ENCODE measurements around the gene UBTF. TPM values are rescaled to one million over a fixed set of nuclear protein-coding genes. Genes with fewer than 3 reads are reported as not detected.

Gene UBTF
- total and polyA plus RNA-seq, 2 of the 4 experiments (the other 2 are of a cell fraction), result 29.7 to 42.1 TPM

DNA sequence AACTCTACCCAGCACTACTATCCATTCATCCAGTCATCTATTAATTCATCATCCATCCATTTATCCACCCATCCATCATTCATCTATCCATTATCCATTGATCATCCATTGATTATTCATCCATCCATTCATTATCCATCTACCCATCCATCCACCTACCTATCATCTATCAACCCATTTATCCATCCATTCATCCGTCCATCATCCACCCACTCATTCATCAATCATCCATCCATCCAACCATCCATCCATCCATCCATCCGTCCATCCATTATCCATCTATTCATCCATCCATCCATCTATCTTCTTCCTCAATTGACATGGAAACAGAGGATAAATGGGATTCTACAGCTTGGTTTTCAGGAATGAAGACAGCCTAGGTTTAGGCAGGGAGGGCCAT, 36.4 kb upstream of the UBTF start:
- Histone ChIP-seq H3K18ac (ENCODE audit: low read depth, low read length) (no peak overlapping the region), H3K36me3 (ENCODE audit: control insufficient read depth, insufficient read depth, low read length) (no peaks in the 10 kb centered on the region), H3K4me2 (ENCODE audit: low read depth, low read length) (no peak overlapping the region), H3K4me3 (ENCODE audit: insufficient read depth, low read depth, low read length) (no peak overlapping the region), H3K14ac (replicated peaks; ENCODE audit: low read depth, low read length) (no peak overlapping the region), H3K23ac (ENCODE audit: low read depth, low read length) (no peak overlapping the region), H3K9me1 (ENCODE audit: insufficient read depth, low read length) (no peaks in the 10 kb centered on the region), H2AK9ac (replicated peaks; ENCODE audit: low read depth, low read length, poor library complexity) (no peak overlapping the region), H3K4me1 (ENCODE audit: control insufficient read depth, insufficient read depth, low read length) (no peaks in the 10 kb centered on the region), H3K27ac (ENCODE audit: insufficient read depth, low read length) (no peak overlapping the region), H3K79me1 (ENCODE audit: low read depth in 1 of 2, low read length in 2 of 2) (no peaks in the 10 kb centered on the region), H2BK120ac (ENCODE audit: low read depth, low read length) (no peak overlapping the region), H4K20me1 (ENCODE audit: insufficient read depth, low read length) (no peaks in the 10 kb centered on the region), H3K56ac (ENCODE audit: extremely low read depth, insufficient read depth, low read length) (no peak overlapping the region), H3K9ac (ENCODE audit: low read depth, low read length) (no peak overlapping the region), H4K5ac (ENCODE audit: low read depth, low read length) (no peak overlapping the region), H2AFZ (replicated peaks; ENCODE audit: low read length, poor library complexity) (no peak overlapping the region), H3K27me3 (ENCODE audit: control insufficient read depth, insufficient read depth, low read length) (peaks cover 48% of the 10 kb centered on the region), H4K8ac (ENCODE audit: low read depth in 2 of 2, low read length in 2 of 2) (no peak overlapping the region), H2BK15ac (ENCODE audit: low read depth, low read length) (no peak overlapping the region), H3K4ac (ENCODE audit: low read depth, low read length) (no peak overlapping the region), H2AK5ac (ENCODE audit: low read depth, low read length) (no peak overlapping the region), H2BK5ac (ENCODE audit: low read depth, low read length, poor library complexity, severe bottlenecking) (peak overlapping the region; percentile 18), H2BK20ac (ENCODE audit: low read depth, low read length) (no peak overlapping the region), H3K9me3 (ENCODE audit: control insufficient read depth, insufficient read depth, low read length) (no peaks in the 10 kb centered on the region), H4K91ac (ENCODE audit: insufficient read depth, low read depth, low read length) (no peak overlapping the region)
- intact Hi-C loops (cut with micrococcal nuclease), result no loop called here
- no peak for ATAC-seq (ENCODE audit: low read depth)
- ChIA-PET CTCF (no interaction called here), POLR2A (ENCODE audit: unreplicated experiment) (no interaction called here)
- DNase-seq, result no peak
- 100% methylated on average over 2 of the region's 2 CpGs; no CpG with 5 or more reads in 1 of the 2 experiments for WGBS, 2 experiments (ENCODE audit: extremely low coverage in 2 of 2, insufficient read length in 1 of 2)
- BruUV-seq (replicated peaks), result no TSS peak
- dilution Hi-C loops (cut with HindIII; ENCODE audit: low sequenced_read_pairs, unreplicated experiment), result no loop called here
- in situ Hi-C loops (cut with MboI; ENCODE audit: low sequenced_read_pairs), result no loop called here
- TF ChIP-seq BHLHE40 (IDR thresholded peaks at IDR 0.05; ENCODE audit: low read depth, low read length) (no peak), NFE2L2 (IDR thresholded peaks at IDR 0.05; ENCODE audit: low read depth, low read length) (no peak), RCOR1 (IDR thresholded peaks at IDR 0.05; ENCODE audit: insufficient replicate concordance, low read length) (no peak)

All from IMR-90 (cell line).